Smooth muscle cell of the brain vasculature (primary cell): ENCODE results near the gene PLA2G12B.

ENCODE experiments used
- DNase-seq: peaks from one replicate; pipeline ENCODE4 v3.0.0-alpha.2; 2012; ENCODE audit warnings: low read depth, low spot score

The PLA2G12B gene

DNA sequence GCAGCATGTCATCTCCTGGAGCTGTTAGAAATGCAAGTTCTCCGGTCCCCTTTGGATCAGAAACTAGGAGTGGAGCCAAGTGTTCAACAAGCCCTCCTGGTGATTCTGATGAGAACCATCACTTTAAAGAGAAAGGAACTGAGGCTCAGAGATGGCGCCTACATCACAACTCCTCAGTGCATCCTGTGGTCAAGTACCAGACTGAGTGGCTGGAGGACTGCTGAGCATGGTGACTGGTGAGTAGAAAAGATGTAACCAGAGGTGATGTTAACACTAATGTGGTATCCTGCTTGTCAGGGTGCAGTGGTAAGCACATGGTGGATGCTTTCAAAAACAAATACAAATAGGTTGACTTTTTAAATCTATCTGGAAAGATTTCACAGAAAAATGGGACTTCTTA lies 64.5 kb downstream of the PLA2G12B start:
- DNase-seq = no peak

DNA sequence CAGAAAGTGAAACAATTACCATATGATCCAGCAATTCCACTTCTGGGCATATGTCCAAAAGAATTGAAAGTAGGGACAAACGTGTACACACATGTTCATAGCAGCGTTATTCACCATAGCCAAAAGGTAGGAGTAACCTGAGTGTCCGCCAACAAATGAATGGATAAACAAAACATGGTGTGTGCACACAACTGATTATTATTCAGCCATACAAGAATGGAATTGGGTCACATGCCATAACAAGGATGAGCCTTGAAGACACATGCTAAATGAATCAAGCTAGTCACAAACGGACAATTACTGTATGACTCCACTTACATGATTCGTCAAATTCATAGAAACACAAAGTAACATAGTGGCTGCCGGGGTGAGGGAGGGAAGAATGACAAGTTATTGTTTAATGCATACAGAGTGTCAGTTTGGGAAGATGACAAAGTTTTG lies 65.2 kb downstream of the PLA2G12B start:
- DNase-seq = no peak

GRCh38 chr10:72888151-72888638 lies 66.4 kb downstream of the PLA2G12B start:
- no peak for DNase-seq

GRCh38 chr10:72887043-72887442 lies 67.6 kb downstream of the PLA2G12B start:
- no peak for DNase-seq

GRCh38 chr10:72886621-72887020 lies 68.0 kb downstream of the PLA2G12B start:
- no peak for DNase-seq

- no peak for DNase-seq
Observed at GRCh38 chr10:72885953-72886352, 68.7 kb downstream of the PLA2G12B start.
